ENCODE results near the gene DNAJC2.

Gene DNAJC2

DNA sequence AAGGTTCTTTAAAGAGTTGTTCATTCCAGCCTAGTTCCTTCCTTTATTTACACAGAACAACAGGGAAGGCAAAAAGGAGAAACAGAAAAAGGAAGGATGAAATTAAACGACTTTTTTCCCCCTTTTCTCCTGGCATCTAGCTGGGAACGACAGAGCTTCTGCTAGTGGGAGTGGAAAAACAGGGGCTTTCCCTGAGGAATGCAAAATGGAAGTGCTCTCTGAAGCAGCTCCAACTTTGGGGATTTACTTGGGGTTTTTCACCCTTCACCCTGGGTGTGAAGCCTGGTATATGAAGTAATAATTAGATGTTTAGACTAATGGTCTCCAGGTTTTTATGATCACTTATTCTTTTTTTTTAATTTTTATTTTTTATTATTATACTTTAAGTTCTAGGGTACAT is 43.1 kb downstream of the DNAJC2 start:
- H3K4me3 ChIP-seq (ENCODE audit: low read length in 2 of 2) = no peak overlapping the region

GRCh38 chr7:103299660-103300059 is 44.9 kb downstream of the DNAJC2 start:
- Histone ChIP-seq H3K9ac (ENCODE audit: low read depth, low read length, poor library complexity) (no peak overlapping the region), H2BK120ac (ENCODE audit: low read depth, low read length) (no peak overlapping the region), H4K91ac (ENCODE audit: low read depth, low read length, poor library complexity) (no peak overlapping the region), H2BK12ac (ENCODE audit: low read length) (no peak overlapping the region), H2AK5ac (ENCODE audit: low read depth, low read length) (no peak overlapping the region), H2BK5ac (ENCODE audit: low read length) (no peak overlapping the region), H3K18ac (ENCODE audit: low read length) (no peak overlapping the region), H3K23ac (ENCODE audit: low read depth, low read length, poor library complexity) (no peak overlapping the region), H3K4me2 (ENCODE audit: insufficient read depth, low read length, poor library complexity, severe bottlenecking) (no peak overlapping the region), H2BK15ac (ENCODE audit: low read length) (no peak overlapping the region), H2AFZ (ENCODE audit: low read length) (no peak overlapping the region), H3K4me3 (ENCODE audit: low read length in 2 of 2) (no peak overlapping the region), H3K9me3 (replicated peaks in 1 of 2; ENCODE audit: control insufficient read depth in 2 of 2, insufficient read depth in 1 of 2, low read depth in 1 of 2, low read length in 2 of 2) (no peaks in the 10 kb centered on the region), H3K14ac (ENCODE audit: low read length) (no peak overlapping the region), H3K4ac (ENCODE audit: low read length) (no peak overlapping the region), H3K4me1 (ENCODE audit: control insufficient read depth in 2 of 2, insufficient read depth in 1 of 2, low read depth in 1 of 2, low read length in 2 of 2) (peaks cover 4 to 5% of the 10 kb centered on the region in 2 donors), H4K8ac (ENCODE audit: low read depth, low read length) (no peak overlapping the region), H3K27me3 (ENCODE audit: control insufficient read depth in 3 of 3, insufficient read depth in 3 of 3, low read depth in 1 of 3, low read length in 3 of 3) (no peaks in the 10 kb centered on the region), H3K79me1 (ENCODE audit: low read depth, low read length) (peaks cover 4% of the 10 kb centered on the region), H3K36me3 (replicated peaks in 1 of 2; ENCODE audit: control insufficient read depth in 2 of 2, insufficient read depth in 2 of 2, low read length in 2 of 2) (peaks cover 13 to 62% of the 10 kb centered on the region in 2 donors), H3K27ac (replicated peaks; ENCODE audit: low read length) (no peak overlapping the region)
- no CpG with 5 or more reads among the region's 6 CpGs for WGBS, 2 donors (ENCODE audit: extremely low coverage in 2 of 2, insufficient read length in 2 of 2, insufficient replicate concordance in 1 of 2)
- DNase-seq (ENCODE audit: low spot score) = no peak

More for the DNA sequence above, 43.1 kb downstream of the DNAJC2 start:
- Histone ChIP-seq H2BK15ac (ENCODE audit: low read length) (no peak overlapping the region), H2BK12ac (ENCODE audit: low read length) (no peak overlapping the region), H3K79me1 (ENCODE audit: low read depth, low read length) (peaks cover 4% of the 10 kb centered on the region), H4K91ac (ENCODE audit: low read depth, low read length, poor library complexity) (no peak overlapping the region), H2AK5ac (ENCODE audit: low read depth, low read length) (no peak overlapping the region), H3K4me1 (ENCODE audit: control insufficient read depth in 2 of 2, insufficient read depth in 1 of 2, low read depth in 1 of 2, low read length in 2 of 2) (peaks cover 4 to 5% of the 10 kb centered on the region in 2 donors), H3K27ac (replicated peaks; ENCODE audit: low read length) (no peak overlapping the region), H2AFZ (ENCODE audit: low read length) (no peak overlapping the region), H3K4me2 (ENCODE audit: insufficient read depth, low read length, poor library complexity, severe bottlenecking) (no peak overlapping the region), H3K9ac (ENCODE audit: low read depth, low read length, poor library complexity) (no peak overlapping the region), H3K4ac (ENCODE audit: low read length) (no peak overlapping the region), H2BK120ac (ENCODE audit: low read depth, low read length) (no peak overlapping the region), H4K8ac (ENCODE audit: low read depth, low read length) (no peak overlapping the region), H3K14ac (ENCODE audit: low read length) (no peak overlapping the region), H3K27me3 (ENCODE audit: control insufficient read depth in 3 of 3, insufficient read depth in 3 of 3, low read depth in 1 of 3, low read length in 3 of 3) (no peaks in the 10 kb centered on the region), H2BK5ac (ENCODE audit: low read length) (no peak overlapping the region), H3K18ac (ENCODE audit: low read length) (no peak overlapping the region), H3K23ac (ENCODE audit: low read depth, low read length, poor library complexity) (no peak overlapping the region), H3K36me3 (replicated peaks in 1 of 2; ENCODE audit: control insufficient read depth in 2 of 2, insufficient read depth in 2 of 2, low read length in 2 of 2) (peaks cover 23 to 80% of the 10 kb centered on the region in 2 donors), H3K9me3 (replicated peaks in 1 of 2; ENCODE audit: control insufficient read depth in 2 of 2, insufficient read depth in 1 of 2, low read depth in 1 of 2, low read length in 2 of 2) (no peaks in the 10 kb centered on the region)
- no CpG with 5 or more reads among the region's 2 CpGs for whole genome bisulfite sequencing, 2 donors (ENCODE audit: extremely low coverage in 2 of 2, insufficient read length in 2 of 2, insufficient replicate concordance in 1 of 2)
- DNase-seq (ENCODE audit: low spot score) = no peak

DNA sequence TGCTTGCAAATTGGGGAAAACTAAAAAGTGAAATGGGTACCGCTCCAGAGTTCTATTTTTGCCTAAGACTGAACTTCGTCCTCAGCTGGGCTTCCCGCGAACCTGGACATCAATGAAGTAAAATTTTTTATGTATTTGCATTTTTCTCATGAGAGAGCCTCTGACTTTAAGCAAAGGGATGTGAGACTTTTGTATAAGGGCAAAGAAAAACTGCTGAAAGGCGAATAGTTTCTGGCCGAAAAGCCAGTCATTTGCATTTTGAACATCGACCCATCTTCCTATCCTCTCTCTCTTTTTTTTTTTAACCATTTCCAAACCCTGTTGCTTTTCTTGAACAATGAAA is 46.8 kb downstream of the DNAJC2 start:
- no peak for DNase-seq (ENCODE audit: low spot score)
- no peak overlapping the region for H2BK120ac ChIP-seq (ENCODE audit: low read depth, low read length)
- peak overlapping the region; percentile 90 for H2AFZ ChIP-seq (ENCODE audit: low read length)
- no peaks in the 10 kb centered on the region for H3K27me3 ChIP-seq (ENCODE audit: control insufficient read depth in 3 of 3, insufficient read depth in 3 of 3, low read depth in 1 of 3, low read length in 3 of 3)
- no peak overlapping the region for H3K18ac ChIP-seq (ENCODE audit: low read length)
- H3K27ac ChIP-seq (replicated peaks; ENCODE audit: low read length) = no peak overlapping the region
- no peak overlapping the region for H4K8ac ChIP-seq (ENCODE audit: low read depth, low read length)
- peak overlapping the region; percentile 94 for H3K23ac ChIP-seq (ENCODE audit: low read depth, low read length, poor library complexity)
- peak overlapping the region; percentile 22 for H4K91ac ChIP-seq (ENCODE audit: low read depth, low read length, poor library complexity)
- peak overlapping the region; percentile 59 for H3K4me2 ChIP-seq (ENCODE audit: insufficient read depth, low read length, poor library complexity, severe bottlenecking)
- H3K9ac ChIP-seq (ENCODE audit: low read depth, low read length, poor library complexity) = no peak overlapping the region
- H2AK5ac ChIP-seq (ENCODE audit: low read depth, low read length) = no peak overlapping the region
- no peaks in the 10 kb centered on the region for H3K9me3 ChIP-seq (replicated peaks in 1 of 2; ENCODE audit: control insufficient read depth in 2 of 2, insufficient read depth in 1 of 2, low read depth in 1 of 2, low read length in 2 of 2)
- no peak overlapping the region for H2BK12ac ChIP-seq (ENCODE audit: low read length)
- no peak overlapping the region for H2BK15ac ChIP-seq (ENCODE audit: low read length)
- H3K4ac ChIP-seq (ENCODE audit: low read length) = no peak overlapping the region
- H2BK5ac ChIP-seq (ENCODE audit: low read length) = no peak overlapping the region
- no CpG with 5 or more reads among the region's 7 CpGs for WGBS, 2 donors (ENCODE audit: extremely low coverage in 2 of 2, insufficient read length in 2 of 2, insufficient replicate concordance in 1 of 2)
- peaks cover 2% of the 10 kb centered on the region for H3K79me1 ChIP-seq (ENCODE audit: low read depth, low read length)
- H3K36me3 ChIP-seq (replicated peaks in 1 of 2; ENCODE audit: control insufficient read depth in 2 of 2, insufficient read depth in 2 of 2, low read length in 2 of 2) = peaks cover 9 to 44% of the 10 kb centered on the region in 2 donors
- H3K4me1 ChIP-seq (ENCODE audit: control insufficient read depth in 2 of 2, insufficient read depth in 1 of 2, low read depth in 1 of 2, low read length in 2 of 2) = peaks cover 4 to 5% of the 10 kb centered on the region in 2 donors
- H3K4me3 ChIP-seq (ENCODE audit: low read length in 2 of 2) = peak overlapping the region; percentile 80 to 82
- H3K14ac ChIP-seq (ENCODE audit: low read length) = no peak overlapping the region

GRCh38 chr7:103296901-103297836 is 47.4 kb downstream of the DNAJC2 start, which contains the start of gene PMPCB:
TSS of gene PMPCB (plus strand) at chr7:103297435. CDS start at chr7:103297460, 25 bp downstream.
- peak within 1 kb of the TSS; percentile 94 for H3K23ac ChIP-seq (ENCODE audit: low read depth, low read length, poor library complexity)
- H3K18ac ChIP-seq (ENCODE audit: low read length) = peak within 1 kb of the TSS; percentile 82
- H4K8ac ChIP-seq (ENCODE audit: low read depth, low read length) = no peak within 1 kb of the TSS
- peak within 1 kb of the TSS; percentile 90 for H2AFZ ChIP-seq (ENCODE audit: low read length)
- H3K27me3 ChIP-seq (ENCODE audit: control insufficient read depth in 3 of 3, insufficient read depth in 3 of 3, low read depth in 1 of 3, low read length in 3 of 3) = no peaks in the 10 kb centered on the region
- peak; percentile 91 for DNase-seq (ENCODE audit: low spot score)
- H2BK120ac ChIP-seq (ENCODE audit: low read depth, low read length) = no peak within 1 kb of the TSS
- H3K4me2 ChIP-seq (ENCODE audit: insufficient read depth, low read length, poor library complexity, severe bottlenecking) = peak within 1 kb of the TSS; percentile 59
- H2BK5ac ChIP-seq (ENCODE audit: low read length) = no peak within 1 kb of the TSS
- peak within 1 kb of the TSS; percentile 22 for H4K91ac ChIP-seq (ENCODE audit: low read depth, low read length, poor library complexity)
- H3K27ac ChIP-seq (replicated peaks; ENCODE audit: low read length) = peak within 1 kb of the TSS; percentile 17
- WGBS, 2 donors (ENCODE audit: extremely low coverage in 2 of 2, insufficient read length in 2 of 2, insufficient replicate concordance in 1 of 2) = no CpG with 5 or more reads among the region's 52 CpGs
- H3K4ac ChIP-seq (ENCODE audit: low read length) = no peak within 1 kb of the TSS
- H3K9ac ChIP-seq (ENCODE audit: low read depth, low read length, poor library complexity) = peak within 1 kb of the TSS; percentile 98
- no peak within 1 kb of the TSS for H2BK12ac ChIP-seq (ENCODE audit: low read length)
- no peak within 1 kb of the TSS for H3K14ac ChIP-seq (ENCODE audit: low read length)
- no peak within 1 kb of the TSS for H2AK5ac ChIP-seq (ENCODE audit: low read depth, low read length)
- H3K9me3 ChIP-seq (replicated peaks in 1 of 2; ENCODE audit: control insufficient read depth in 2 of 2, insufficient read depth in 1 of 2, low read depth in 1 of 2, low read length in 2 of 2) = no peaks in the 10 kb centered on the region
- H3K79me1 ChIP-seq (ENCODE audit: low read depth, low read length) = peaks cover 2% of the 10 kb centered on the region
- H2BK15ac ChIP-seq (ENCODE audit: low read length) = no peak within 1 kb of the TSS
- peaks cover 9 to 37% of the 10 kb centered on the region in 2 donors for H3K36me3 ChIP-seq (replicated peaks in 1 of 2; ENCODE audit: control insufficient read depth in 2 of 2, insufficient read depth in 2 of 2, low read length in 2 of 2)
- peak within 1 kb of the TSS; percentile 80 to 82 for H3K4me3 ChIP-seq (ENCODE audit: low read length in 2 of 2)
- peaks cover 5% of the 10 kb centered on the region in 2 donors for H3K4me1 ChIP-seq (ENCODE audit: control insufficient read depth in 2 of 2, insufficient read depth in 1 of 2, low read depth in 1 of 2, low read length in 2 of 2)
